Breast epithelium (tissue), 3 donors: ENCODE data around the gene CPSF3.

Source experiments
- CTCF ChIP-seq, 3 donors: fragments of 450-650 bp; IDR thresholded peaks; one replicate each; pipeline ENCODE4 v1.5.1; 2016 to 2017; ENCODE audit warnings: antibody characterized with exemption in 3 of 3, mild to moderate bottlenecking in 3 of 3, moderate library complexity in 3 of 3
- POLR2A ChIP-seq: fragments of 450-650 bp; IDR thresholded peaks from one replicate; pipeline ENCODE4 v1.6.1; 2016; ENCODE audit warnings: antibody characterized with exemption, mild to moderate bottlenecking, moderate library complexity
- POLR2AphosphoS5 ChIP-seq, 3 donors: sonication (generic); formaldehyde crosslinking; IDR thresholded peaks; one replicate each; pipeline ENCODE4 v1.6.1; 2017; ENCODE audit warnings: antibody characterized with exemption in 3 of 3

GRCh38 chr2:9443526-9443925 is 20.1 kb downstream of the CPSF3 start:
- TF ChIP-seq POLR2A, result no peak
- no peak for TF ChIP-seq CTCF (IDR thresholded peaks at IDR 0.05)
- TF ChIP-seq POLR2AphosphoS5 (IDR thresholded peaks at IDR 0.05), result no peak
